ENCODE measurements around the gene ROBO1.

The ROBO1 gene

DNA sequence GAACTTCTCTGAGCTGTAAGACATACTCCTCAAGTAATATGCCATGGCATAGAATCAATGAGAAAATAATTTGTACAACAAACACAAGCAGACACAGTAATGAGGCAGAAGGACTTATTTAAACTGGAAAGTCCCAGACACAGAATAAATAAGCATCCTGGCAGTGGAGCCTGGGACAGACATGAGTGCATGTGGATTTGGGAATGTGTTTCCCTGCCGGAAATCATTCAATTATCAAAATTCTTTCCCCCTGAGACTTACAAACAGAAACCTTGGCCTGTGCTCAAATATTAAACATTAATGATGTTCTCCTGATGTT, 520.1 kb downstream of the ROBO1 start:
- H3K27me3 ChIP-seq: no peaks in the 10 kb centered on the region
- H3K4me1 ChIP-seq: no peaks in the 10 kb centered on the region
- H4K20me1 ChIP-seq: no peaks in the 10 kb centered on the region
- H3K27ac ChIP-seq: no peak overlapping the region
- no peak overlapping the region for H3K4me2 ChIP-seq
- TF ChIP-seq Cebpa-rat (IDR thresholded peaks at IDR 0.05): no peak
- no peaks in the 10 kb centered on the region for H3K9me3 ChIP-seq
- H3K36me3 ChIP-seq: no peaks in the 10 kb centered on the region
- no peak overlapping the region for H3K4me3 ChIP-seq
- H3K9ac ChIP-seq: no peak overlapping the region

GRCh38 chr3:79246875-79247724, 520.7 kb downstream of the ROBO1 start:
- no peak for TF ChIP-seq Cebpa-rat (IDR thresholded peaks at IDR 0.05)
- no peaks in the 10 kb centered on the region for H3K36me3 ChIP-seq
- H3K27ac ChIP-seq: no peak overlapping the region
- H3K4me1 ChIP-seq: no peaks in the 10 kb centered on the region
- H3K27me3 ChIP-seq: no peaks in the 10 kb centered on the region
- H4K20me1 ChIP-seq: no peaks in the 10 kb centered on the region
- H3K4me2 ChIP-seq: no peak overlapping the region
- no peaks in the 10 kb centered on the region for H3K9me3 ChIP-seq
- no peak overlapping the region for H3K9ac ChIP-seq
- no peak overlapping the region for H3K4me3 ChIP-seq

DNA sequence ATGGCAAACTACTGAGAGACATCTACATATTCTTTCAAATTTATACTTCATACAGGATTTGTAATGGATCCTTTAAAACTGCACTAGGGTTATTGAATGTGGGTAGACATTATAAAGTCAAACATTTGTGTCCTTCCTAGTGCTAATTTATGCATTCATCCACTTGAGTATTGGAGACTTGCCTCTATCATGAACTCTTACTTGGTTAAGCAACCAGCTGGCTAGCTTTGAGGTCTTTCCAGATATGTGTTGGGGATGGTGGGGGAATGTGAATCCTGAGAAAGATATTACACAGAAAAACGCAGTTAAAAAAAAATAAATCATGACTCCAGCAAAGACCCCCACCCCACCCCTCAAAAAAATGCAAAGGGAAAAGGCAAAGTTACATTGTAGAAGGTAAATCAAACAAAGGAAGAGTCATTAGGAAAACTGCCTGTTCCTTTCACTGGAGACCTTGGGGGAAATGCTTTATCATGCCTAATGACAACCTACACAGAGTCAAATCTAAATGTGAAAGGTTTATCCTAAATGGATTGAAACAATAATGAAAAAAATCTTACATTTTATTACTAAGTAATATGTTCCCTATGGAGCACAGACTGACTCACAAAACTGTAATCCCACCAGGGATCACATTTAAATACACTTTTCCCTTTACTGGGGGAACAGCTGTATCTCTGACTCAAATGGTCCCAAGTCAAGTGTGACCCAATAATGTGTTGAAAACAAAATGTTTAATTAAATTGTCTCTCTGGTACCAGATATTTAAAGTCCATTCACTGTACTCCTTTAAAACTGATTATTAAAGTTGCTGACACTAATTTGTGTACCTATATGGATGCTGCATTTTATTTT, 522.3 kb downstream of the ROBO1 start:
- Histone ChIP-seq H3K4me3 (no peak overlapping the region), H4K20me1 (no peaks in the 10 kb centered on the region), H3K27me3 (no peaks in the 10 kb centered on the region), H3K9ac (no peak overlapping the region), H3K9me3 (no peaks in the 10 kb centered on the region), H3K4me2 (no peak overlapping the region), H3K27ac (no peak overlapping the region), H3K36me3 (no peaks in the 10 kb centered on the region), H3K4me1 (no peaks in the 10 kb centered on the region)
- TF ChIP-seq Cebpa-rat (IDR thresholded peaks at IDR 0.05): no peak

- H3K9me3 ChIP-seq: no peaks in the 10 kb centered on the region
- H3K4me3 ChIP-seq: no peak overlapping the region
- no peaks in the 10 kb centered on the region for H4K20me1 ChIP-seq
- H3K9ac ChIP-seq: no peak overlapping the region
- H3K36me3 ChIP-seq: no peaks in the 10 kb centered on the region
- H3K4me1 ChIP-seq: no peaks in the 10 kb centered on the region
- no peak for TF ChIP-seq Cebpa-rat (IDR thresholded peaks at IDR 0.05)
- no peak overlapping the region for H3K27ac ChIP-seq
- H3K27me3 ChIP-seq: no peaks in the 10 kb centered on the region
- no peak overlapping the region for H3K4me2 ChIP-seq
These were observed 531.3 kb downstream of the ROBO1 start for GRCh38 chr3:79236496-79236895.

GRCh38 chr3:79233431-79234060, 534.3 kb downstream of the ROBO1 start:
- no peaks in the 10 kb centered on the region for H3K36me3 ChIP-seq
- H3K4me3 ChIP-seq: no peak overlapping the region
- TF ChIP-seq Cebpa-rat (IDR thresholded peaks at IDR 0.05): no peak
- no peaks in the 10 kb centered on the region for H4K20me1 ChIP-seq
- no peaks in the 10 kb centered on the region for H3K27me3 ChIP-seq
- no peaks in the 10 kb centered on the region for H3K9me3 ChIP-seq
- no peak overlapping the region for H3K9ac ChIP-seq
- no peaks in the 10 kb centered on the region for H3K4me1 ChIP-seq
- no peak overlapping the region for H3K27ac ChIP-seq
- no peak overlapping the region for H3K4me2 ChIP-seq

GRCh38 chr3:79230266-79230665, 537.5 kb downstream of the ROBO1 start:
- no peak overlapping the region for H3K27ac ChIP-seq
- H4K20me1 ChIP-seq: no peaks in the 10 kb centered on the region
- no peaks in the 10 kb centered on the region for H3K4me1 ChIP-seq
- H3K9ac ChIP-seq: no peak overlapping the region
- no peak overlapping the region for H3K4me2 ChIP-seq
- no peaks in the 10 kb centered on the region for H3K27me3 ChIP-seq
- no peaks in the 10 kb centered on the region for H3K9me3 ChIP-seq
- no peaks in the 10 kb centered on the region for H3K36me3 ChIP-seq
- no peak overlapping the region for H3K4me3 ChIP-seq
- TF ChIP-seq Cebpa-rat (IDR thresholded peaks at IDR 0.05): no peak

DNA sequence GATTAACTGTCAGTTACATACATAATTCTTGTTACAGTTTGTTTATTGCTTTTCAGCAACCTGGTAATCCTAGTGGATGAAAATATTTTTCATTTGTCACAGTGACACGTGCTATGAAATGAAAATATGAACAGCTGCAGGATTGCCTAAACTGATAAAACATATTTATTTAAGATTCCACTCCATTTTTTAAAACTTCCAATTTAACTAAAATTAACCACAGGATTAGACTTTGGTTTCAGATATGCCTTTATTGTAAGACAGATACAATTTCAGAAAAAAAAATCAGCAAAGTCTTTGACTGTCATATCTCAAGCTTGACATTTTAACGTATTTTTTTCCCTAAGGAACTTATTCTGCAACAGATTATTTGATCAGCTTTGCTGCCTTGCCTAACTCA, 550.7 kb downstream of the ROBO1 start:
- no peaks in the 10 kb centered on the region for H3K36me3 ChIP-seq

GRCh38 chr3:79215286-79215685, 552.5 kb downstream of the ROBO1 start:
- Histone ChIP-seq H3K4me2 (no peak overlapping the region), H4K20me1 (no peaks in the 10 kb centered on the region), H3K4me1 (no peaks in the 10 kb centered on the region), H3K4me3 (no peak overlapping the region), H3K9me3 (no peaks in the 10 kb centered on the region), H3K27me3 (no peaks in the 10 kb centered on the region), H3K9ac (no peak overlapping the region), H3K36me3 (no peaks in the 10 kb centered on the region), H3K27ac (no peak overlapping the region)
- TF ChIP-seq Cebpa-rat (IDR thresholded peaks at IDR 0.05): no peak

More for the DNA sequence above, 550.7 kb downstream of the ROBO1 start:
- Histone ChIP-seq H3K4me1 (no peaks in the 10 kb centered on the region), H3K27me3 (no peaks in the 10 kb centered on the region), H3K4me3 (no peak overlapping the region), H3K4me2 (no peak overlapping the region), H4K20me1 (no peaks in the 10 kb centered on the region), H3K9ac (no peak overlapping the region), H3K27ac (no peak overlapping the region), H3K9me3 (no peaks in the 10 kb centered on the region)
- TF ChIP-seq Cebpa-rat (IDR thresholded peaks at IDR 0.05): no peak

DNA sequence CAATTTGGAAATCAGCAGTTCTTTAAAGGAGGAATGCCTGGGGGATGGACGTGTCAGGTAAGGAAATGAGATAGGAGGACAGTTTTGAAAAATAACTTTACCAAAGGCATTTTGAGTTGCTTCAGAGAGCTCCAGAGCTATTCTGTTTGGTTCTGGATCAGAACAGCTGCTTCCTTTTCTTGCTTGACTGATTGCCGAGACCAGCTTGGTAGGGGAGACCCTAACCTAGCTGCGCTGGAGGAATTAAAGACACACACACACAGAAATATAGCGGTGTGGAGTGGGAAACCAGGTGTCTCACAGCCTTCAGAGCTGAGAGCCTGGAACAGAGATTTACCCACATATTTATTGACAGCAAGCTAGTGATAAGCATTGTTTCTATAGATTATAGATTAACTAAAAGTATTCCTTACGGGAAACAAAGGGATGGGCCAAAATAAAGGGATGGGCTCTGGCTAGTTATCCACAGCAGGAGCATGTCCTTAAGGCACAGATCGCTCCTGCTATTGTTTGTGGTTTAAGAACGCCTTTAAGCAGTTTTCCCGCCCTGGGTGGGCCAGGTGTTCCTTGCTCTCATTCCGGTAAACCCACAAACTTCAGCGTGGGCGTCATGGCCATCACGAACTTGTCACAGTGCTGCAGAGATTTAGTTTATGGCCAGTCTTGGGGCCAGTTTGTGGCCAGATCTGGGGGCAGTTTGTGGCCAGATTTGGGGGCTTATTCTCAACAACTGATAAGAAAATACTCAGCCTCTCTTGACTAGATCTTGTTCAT, 556.0 kb downstream of the ROBO1 start:
- no peaks in the 10 kb centered on the region for H3K9me3 ChIP-seq
- H3K4me2 ChIP-seq: no peak overlapping the region
- H3K4me1 ChIP-seq: no peaks in the 10 kb centered on the region
- H3K36me3 ChIP-seq: no peaks in the 10 kb centered on the region
- H3K4me3 ChIP-seq: no peak overlapping the region
- TF ChIP-seq Cebpa-rat (IDR thresholded peaks at IDR 0.05): no peak
- no peaks in the 10 kb centered on the region for H3K27me3 ChIP-seq
- no peak overlapping the region for H3K27ac ChIP-seq
- no peaks in the 10 kb centered on the region for H4K20me1 ChIP-seq
- H3K9ac ChIP-seq: no peak overlapping the region

Data from BLaER1 (cell line).